HepG2 (cell line): Measurements from ENCODE around the gene ASXL1. TPM values are rescaled to one million over a fixed set of nuclear protein-coding genes. Genes with fewer than 3 reads are reported as not detected.
"Not testable (repeated sequence)": the region's sequence is repeated elsewhere in the genome, so short reads cannot be mapped to it uniquely, and the experiment has no call there.

Source experiments
- ATAC-seq: fragments of 200-7000 bp; cut with Tn5 transposase; 3 replicates; pipeline ENCODE4 v1.9.1; 2020; ENCODE audit warnings: mild to moderate bottlenecking, moderate library complexity
- BruUV-seq: library from RNA; stranded (reverse); fragments of 400-500 nt; replicated peaks from 2 replicates; lab custom pipeline; 2021; lab: Mats Ljungman, UMichigan
- CTCF ChIA-PET: fragments of 300-600 bp; formaldehyde crosslinking; extraction: SDS; loops from one replicate; lab custom pipeline; 2021; ENCODE audit warnings: low total read pairs, inconsistent platforms, low intra/inter-chr PET ratio; lab: Yijun Ruan, JAX
- POLR2A ChIA-PET: fragments of 350-600 bp; sonication (Branson Sonifier 250); formaldehyde crosslinking; loops from one replicate; lab custom pipeline; 2020; ENCODE audit warnings: antibody characterized with exemption, inconsistent platforms; lab: Yijun Ruan, JAX
- DNase-seq: peaks from one replicate; pipeline ENCODE4 v3.0.0-alpha.2; 2015; ENCODE audit warnings: low spot score
- FAIRE-seq: peaks from 3 replicates; lab custom pipeline; 2011; peaks lifted over from hg19 to GRCh38; lab: Jason Lieb, UNC
- H2AFZ ChIP-seq: one replicate; pipeline ENCODE4 v1.6.1; 2011; ENCODE audit warnings: low read length, inconsistent platforms
- H3K27ac ChIP-seq: fragments of 300-600 bp; 3 replicates; pipeline ENCODE4 v1.8.0; 2011; ENCODE audit warnings: mixed run types, mild to moderate bottlenecking, mixed read lengths, low read length, inconsistent platforms; ENCODE audit not compliant: insufficient read depth; ENCODE audit errors: extremely low read length
- H3K27me3 ChIP-seq, 2 experiments: fragments of 200-600 bp in 1 of 2; 2 replicates in 1 of 2; 3 replicates in 1 of 2; pipeline versions ENCODE4 v1.6.0 to v1.8.0; 2011; ENCODE audit warnings: low read length in 2 of 2, mild to moderate bottlenecking in 2 of 2, moderate library complexity in 2 of 2, inconsistent platforms in 1 of 2; ENCODE audit not compliant: insufficient read depth in 2 of 2, control insufficient read depth in 1 of 2
- H3K36me3 ChIP-seq, 2 experiments: fragments of 200-600 bp in 1 of 2; replicated peaks in 1 of 2; 2 replicates in 1 of 2; 3 replicates in 1 of 2; pipeline versions ENCODE4 v1.5.1 to v1.8.0; 2011; ENCODE audit warnings: low read length in 2 of 2, inconsistent platforms in 1 of 2; ENCODE audit not compliant: insufficient read depth in 2 of 2, control insufficient read depth in 1 of 2
- H3K4me1 ChIP-seq: 2 replicates; pipeline ENCODE4 v1.5.1; 2012; ENCODE audit warnings: low read length, inconsistent platforms; ENCODE audit not compliant: insufficient read depth
- H3K4me2 ChIP-seq: 2 replicates; pipeline ENCODE4 v1.6.0; 2011; ENCODE audit warnings: low read depth, low read length, inconsistent platforms
- H3K4me3 ChIP-seq, 3 experiments: fragments of 200-600 bp in 1 of 3; sonication (generic), shearing (Covaris generic) in 1 of 3; replicated peaks in 1 of 3; 2 replicates each; pipeline ENCODE4 v1.5.1; 2011 to 2016; ENCODE audit warnings: low read length in 3 of 3, inconsistent platforms in 2 of 3, low read depth in 2 of 3, mild to moderate bottlenecking in 2 of 3, control low read depth in 1 of 3, mixed read lengths in 1 of 3; ENCODE audit not compliant: insufficient read depth in 1 of 3
- H3K79me2 ChIP-seq: one replicate; pipeline ENCODE4 v1.6.1; 2011; ENCODE audit warnings: low read length, inconsistent platforms; ENCODE audit not compliant: insufficient read depth
- H3K9ac ChIP-seq: 2 replicates; pipeline ENCODE4 v1.6.0; 2011; ENCODE audit warnings: mild to moderate bottlenecking, low read depth, low read length, inconsistent platforms; ENCODE audit not compliant: insufficient read depth
- H3K9me3 ChIP-seq: 2 replicates; pipeline ENCODE4 v1.5.1; 2012; ENCODE audit warnings: mild to moderate bottlenecking, low read length
- H4K20me1 ChIP-seq: 2 replicates; pipeline ENCODE4 v1.6.0; 2011; ENCODE audit warnings: inconsistent platforms, mild to moderate bottlenecking, low read length, moderate library complexity; ENCODE audit not compliant: insufficient read depth
- CHCHD3 ChIP-seq: sonication (generic); formaldehyde crosslinking; IDR thresholded peaks from 2 replicates; pipeline ENCODE4 v1.8.0; 2022; ENCODE audit warnings: mild to moderate bottlenecking, missing genetic modification reagents, moderate library complexity
- MED13 ChIP-seq: sonication (generic); formaldehyde crosslinking; IDR thresholded peaks from 2 replicates; pipeline ENCODE4 v1.5.0; 2020; ENCODE audit warnings: missing genetic modification reagents
- PHF21A ChIP-seq: sonication (generic); formaldehyde crosslinking; IDR thresholded peaks from 2 replicates; pipeline ENCODE4 v1.5.0; 2020; ENCODE audit warnings: mild to moderate bottlenecking, missing genetic modification reagents
- ZBTB3 ChIP-seq: sonication (generic); formaldehyde crosslinking; IDR thresholded peaks from 2 replicates; pipeline ENCODE4 v1.4.0; 2020; ENCODE audit warnings: low read depth, mild to moderate bottlenecking, moderate library complexity, missing genetic modification reagents, borderline replicate concordance
- ZNF317 ChIP-seq: sonication (generic); formaldehyde crosslinking; IDR thresholded peaks from 2 replicates; pipeline ENCODE4 v1.5.0; 2020; ENCODE audit warnings: mild to moderate bottlenecking, missing genetic modification reagents
- ZNF691 ChIP-seq: sonication (generic); formaldehyde crosslinking; IDR thresholded peaks from 2 replicates; pipeline ENCODE4 v1.4.0; 2020; ENCODE audit warnings: missing genetic modification reagents, low read depth, mild to moderate bottlenecking, borderline replicate concordance
- WGBS: methylation state at CpG from one replicate; pipeline ENCODE4 v1.1.6; 2017; ENCODE audit warnings: low lambda C conversion rate; 5-methylcytosine and 5-hydroxymethylcytosine counted together
- in situ Hi-C: cut with HindIII; loops from 2 replicates; pipeline ENCODE4 v1.10.0; 2017; ENCODE audit warnings: low pct_unique_long_range_greater_than_20kb; ENCODE audit not compliant: extremely low pct_ligation_motif_present
- intact Hi-C: fragments of 100-400 bp; cut with micrococcal nuclease; formaldehyde crosslinking; loops from one replicate; pipeline ENCODE4 v1.10.0; 2022; ENCODE audit not compliant: unreplicated experiment
- polyA plus RNA-seq, 8 experiments: library from polyadenylated mRNA; depleted of rRNA in 3 of 8; stranded (reverse) in 7 of 8; unstranded in 1 of 8; fragments of >200 nt; fragmentation: Illumina TruSeq in 4 of 8; extraction: Trizol in 4 of 8; gene quantifications; 2 replicates each; pipeline versions ENCODE4 v1.2.1 to v1.2.3, GENCODE V29; 2011 to 2016; ENCODE audit warnings: low read depth in 4 of 8, missing spikeins in 1 of 8, mixed read lengths in 1 of 8; ENCODE audit not compliant: insufficient read depth in 1 of 8
- total RNA-seq, 5 experiments: library from RNA; depleted of rRNA; stranded (reverse); fragments of >200 nt; fragmentation: Illumina TruSeq; extraction: Trizol; gene quantifications; 2 replicates each; pipeline ENCODE4 v1.2.3, GENCODE V29; 2016; ENCODE audit warnings: low read depth in 1 of 5

ASXL1 gene
- total and polyA plus RNA-seq, 2 of the 13 experiments (the other 11 are each of a cell fraction or from before 2014, with no cell fraction given): 62.1 to 74.8 TPM

DNA sequence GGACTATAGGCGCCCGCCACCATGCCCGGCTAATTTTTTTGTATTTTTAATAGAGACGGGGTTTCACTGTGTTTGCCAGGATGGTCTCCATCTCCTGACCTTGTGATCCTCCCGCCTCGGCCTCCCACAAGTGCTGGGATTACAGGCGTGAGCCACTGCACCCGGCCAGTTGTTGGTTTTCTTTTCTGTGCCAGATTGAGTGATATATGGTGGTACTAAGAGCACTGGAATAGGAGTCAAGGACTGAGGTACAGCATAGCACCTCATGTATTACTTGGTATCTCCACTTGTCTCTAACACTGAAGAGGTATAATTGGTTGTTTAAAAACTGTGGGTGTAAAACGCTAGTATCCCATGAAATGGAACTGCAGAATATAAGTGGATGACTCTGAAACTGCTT lies 25.3 kb downstream of the ASXL1 start:
- POLR2A ChIA-PET: interaction anchor here (0.7 kb wide), 1 partner anchor 65 kb away, joined by 3 read pairs; no protein-coding TSS in a partner anchor
- BruUV-seq, in situ Hi-C loops, H3K27ac ChIP-seq, DNase-seq, H2AFZ ChIP-seq, ATAC-seq, H3K9me3 ChIP-seq, H3K4me3 ChIP-seq, H3K9ac ChIP-seq, H3K4me2 ChIP-seq, FAIRE-seq, CTCF ChIA-PET, H3K27me3 ChIP-seq: not testable (repeated sequence)
- intact Hi-C loops: loop anchor here (5.0 kb wide), 1 partner anchor 99 kb away; no protein-coding TSS in a partner anchor
- Histone ChIP-seq H3K36me3 (peaks cover 7 to 50% of the 10 kb centered on the region in 2 experiments; a peak in 4 of 5 replicates), H4K20me1 (peaks cover 45% of the 10 kb centered on the region), H3K79me2 (peaks cover 76% of the 10 kb centered on the region), H3K4me1 (peaks cover 60% of the 10 kb centered on the region)
- WGBS: 96% methylated on average over 9 of the region's 9 CpGs
- TF ChIP-seq ZNF317 (CRISPR knock-in tag): 0 out of 2 replicates have a peak, but pooled peaks have one; percentile 15
- TF ChIP-seq ZNF691 (CRISPR knock-in tag): peak; percentile 91; the same call in 1 of the 2 replicates
- 0 out of 2 replicates have a peak, but pooled peaks have one; percentile 59 for TF ChIP-seq CHCHD3

DNA sequence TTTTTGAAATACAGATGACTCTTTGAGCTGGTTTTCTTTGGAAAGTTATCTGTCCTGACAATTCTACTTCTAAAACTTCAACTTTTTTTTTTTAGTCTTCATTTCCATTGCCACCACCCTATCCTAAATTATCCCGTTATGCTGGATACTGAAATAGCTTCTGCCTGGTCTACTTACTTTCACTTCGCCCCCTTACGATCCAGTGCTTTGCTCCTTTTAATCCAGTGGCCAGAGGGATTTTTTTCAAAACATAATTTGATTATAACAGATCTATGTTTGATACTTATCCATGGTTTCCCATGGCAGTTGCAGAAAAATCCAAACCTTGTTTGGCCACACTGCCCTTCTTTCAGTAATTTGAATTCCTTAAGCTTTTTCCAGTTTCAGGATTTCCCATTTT lies 27.4 kb downstream of the ASXL1 start:
- no peak for ATAC-seq
- in situ Hi-C loops: no loop called here
- WGBS: 97% methylated on average over 3 of the region's 3 CpGs

More for the DNA sequence above, 27.4 kb downstream of the ASXL1 start:
- intact Hi-C loops: no loop called here
- CTCF ChIA-PET: no interaction called here
- Histone ChIP-seq H3K4me3 (no peak overlapping the region), H3K9ac (no peak overlapping the region), H2AFZ (no peak overlapping the region), H3K27me3 (no peaks in the 10 kb centered on the region), H3K4me1 (peaks cover 61% of the 10 kb centered on the region), H3K4me2 (no peak overlapping the region), H3K36me3 (peaks cover 13 to 52% of the 10 kb centered on the region in 2 experiments)
- BruUV-seq: no TSS peak
- 0 out of 2 replicates have a peak, but pooled peaks have one; percentile 25 for TF ChIP-seq ZBTB3 (CRISPR knock-in tag)
- TF ChIP-seq PHF21A (CRISPR knock-in tag): 0 out of 2 replicates have a peak, but pooled peaks have one; percentile 19
- TF ChIP-seq MED13: no peak
- TF ChIP-seq, all 625 proteins: peak for 2
- POLR2A ChIA-PET: interaction anchor here (1.4 kb wide), 1 partner anchor 96 kb away, joined by 3 read pairs; no protein-coding TSS in a partner anchor
- Histone ChIP-seq H3K79me2 (peaks cover 86% of the 10 kb centered on the region), H4K20me1 (peaks cover 50% of the 10 kb centered on the region), H3K9me3 (no peaks in the 10 kb centered on the region), H3K27ac (no peak overlapping the region)
- DNase-seq (no peak), FAIRE-seq (no peak)
